PC-3 (cell line): ENCODE results near the gene MAB21L4. TPM values are rescaled to one million over a fixed set of nuclear protein-coding genes. Genes with fewer than 3 reads are reported as not detected.

Source experiments
- ATAC-seq: fragments of 200-7000 bp; cut with Tn5 transposase; 2 replicates; pipeline ENCODE4 v1.9.1; 2020; ENCODE audit warnings: mild to moderate bottlenecking, moderate library complexity
- BruUV-seq: library from RNA; stranded (reverse); fragments of 400-500 nt; replicated peaks from 2 replicates; lab custom pipeline; 2021; lab: Mats Ljungman, UMichigan
- CTCF ChIA-PET: fragments of 300-600 bp; sonication (Branson Sonifier 250); formaldehyde crosslinking; loops from one replicate; lab custom pipeline; 2022; ENCODE audit warnings: antibody characterized with exemption; lab: Charles Lee
- POLR2A ChIA-PET: fragments of 300-600 bp; sonication (Branson Sonifier 250); formaldehyde crosslinking; loops from one replicate; lab custom pipeline; 2022; ENCODE audit warnings: antibody characterized with exemption; ENCODE audit not compliant: unreplicated experiment; lab: Charles Lee
- DNase-seq: peaks from one replicate; pipeline ENCODE4 v3.0.0-alpha.2; 2015
- H2AFZ ChIP-seq: fragments of 300-600 bp; sonication (generic); 2 replicates; pipeline ENCODE4 v1.6.0; 2016; ENCODE audit warnings: antibody characterized with exemption, low read length
- H3F3A ChIP-seq: fragments of 300-600 bp; sonication (generic); one replicate; pipeline ENCODE4 v1.6.0; 2017; ENCODE audit warnings: antibody characterized with exemption, low read length, control low read depth, mild to moderate bottlenecking; ENCODE audit not compliant: unreplicated experiment
- H3K27ac ChIP-seq: fragments of 300-600 bp; sonication (generic); 2 replicates; pipeline ENCODE4 v1.5.1; 2016; ENCODE audit warnings: mild to moderate bottlenecking, low read length
- H3K27me3 ChIP-seq: fragments of 300-600 bp; sonication (generic); 2 replicates; pipeline ENCODE4 v1.6.1; 2016; ENCODE audit warnings: low read length, mixed read lengths
- H3K36me3 ChIP-seq: fragments of 300-600 bp; sonication (generic); 2 replicates; pipeline ENCODE4 v1.6.1; 2016; ENCODE audit warnings: low read depth, mixed run types, low read length, mixed read lengths
- H3K4me1 ChIP-seq: fragments of 300-600 bp; sonication (generic); 2 replicates; pipeline ENCODE4 v1.5.1; 2016; ENCODE audit warnings: low read length; ENCODE audit not compliant: insufficient read depth
- H3K4me2 ChIP-seq: fragments of 300-600 bp; sonication (generic); 2 replicates; pipeline ENCODE4 v1.6.0; 2016; ENCODE audit warnings: low read length
- H3K4me3 ChIP-seq: fragments of 300-600 bp; sonication (generic); 2 replicates; pipeline ENCODE4 v1.5.1; 2016; ENCODE audit warnings: mild to moderate bottlenecking, low read length, mixed read lengths
- H3K79me2 ChIP-seq: fragments of 300-600 bp; sonication (generic); 2 replicates; pipeline ENCODE4 v1.6.1; 2017; ENCODE audit warnings: low read length, mixed read lengths
- H3K9ac ChIP-seq: fragments of 300-600 bp; sonication (generic); 2 replicates; pipeline ENCODE4 v1.6.0; 2016; ENCODE audit warnings: mild to moderate bottlenecking, low read length
- H3K9me2 ChIP-seq: fragments of 300-600 bp; sonication (generic); replicated peaks from 2 replicates; pipeline ENCODE4 v1.6.1; 2016; ENCODE audit warnings: mixed run types, low read length, mixed read lengths
- H3K9me3 ChIP-seq: fragments of 300-600 bp; sonication (generic); 2 replicates; pipeline ENCODE4 v1.6.1; 2016; ENCODE audit warnings: low read length, mixed read lengths
- H4K20me1 ChIP-seq: fragments of 300-600 bp; sonication (generic); 2 replicates; pipeline ENCODE4 v1.6.1; 2016; ENCODE audit warnings: low read length, mixed read lengths
- CTCF ChIP-seq: fragments of 300-600 bp; sonication (generic); conservative IDR thresholded peaks from 2 replicates; pipeline ENCODE4 v1.5.1; 2017; ENCODE audit warnings: antibody characterized with exemption, low read depth, mild to moderate bottlenecking, low read length
- EZH2 ChIP-seq: fragments of 300-600 bp; sonication (generic); IDR thresholded peaks from one replicate; pipeline ENCODE4 v1.6.1; 2017; ENCODE audit warnings: antibody characterized with exemption, mild to moderate bottlenecking, low read length; ENCODE audit not compliant: unreplicated experiment
- EZH2phosphoT487 ChIP-seq: fragments of 300-600 bp; sonication (generic); IDR thresholded peaks from 2 replicates; pipeline ENCODE4 v1.6.1; 2018; ENCODE audit warnings: mild to moderate bottlenecking, antibody characterized with exemption, low read length, borderline replicate concordance
- intact Hi-C: fragments of 100-400 bp; cut with micrococcal nuclease; formaldehyde crosslinking; loops from 2 replicates; pipeline ENCODE4 v1.9.0; 2023
- total RNA-seq: library from RNA; depleted of rRNA; stranded (reverse); fragments of >200 nt; gene quantifications from 2 replicates; pipeline ENCODE4 v1.2.3, GENCODE V29; 2014

Gene MAB21L4
- total RNA-seq, 1 experiment from 2014 or later = 1.0 TPM

- H4K20me1 ChIP-seq = no peaks in the 10 kb centered on the region
- no peaks in the 10 kb centered on the region for H3F3A ChIP-seq
- H2AFZ ChIP-seq = no peak overlapping the region
- H3K9me2 ChIP-seq = no peaks in the 10 kb centered on the region
- ChIA-PET CTCF (no interaction called here), POLR2A (no interaction called here)
- BruUV-seq = no TSS peak
- H3K79me2 ChIP-seq = no peaks in the 10 kb centered on the region
- no peak for TF ChIP-seq CTCF
- TF ChIP-seq EZH2 = no peak
- no peak for TF ChIP-seq EZH2phosphoT487
- peaks cover 12% of the 10 kb centered on the region for H3K4me1 ChIP-seq
- ATAC-seq (no peak), DNase-seq (no peak)
- H3K27ac ChIP-seq = no peak overlapping the region
- H3K4me2 ChIP-seq = no peak overlapping the region
- no peaks in the 10 kb centered on the region for H3K27me3 ChIP-seq
- H3K9ac ChIP-seq = no peak overlapping the region
- no peaks in the 10 kb centered on the region for H3K36me3 ChIP-seq
- H3K4me3 ChIP-seq = no peak overlapping the region
- no peaks in the 10 kb centered on the region for H3K9me3 ChIP-seq
- intact Hi-C loops = loop anchor here (10.0 kb wide), 2 partner anchors 79 to 309 kb away; partner anchors contain the start of gene SNED1
Measured at GRCh38 chr2:240915526-240916341, 19.8 kb upstream of the MAB21L4 start.

GRCh38 chr2:240914645-240915525, 18.9 kb upstream of the MAB21L4 start:
- Histone ChIP-seq H4K20me1 (no peaks in the 10 kb centered on the region), H3K4me2 (no peak overlapping the region), H2AFZ (0 out of 2 replicates have a peak overlapping the region, but pooled peaks have one; percentile 61), H3K9ac (no peak overlapping the region), H3F3A (no peaks in the 10 kb centered on the region), H3K27ac (no peak overlapping the region), H3K4me3 (no peak overlapping the region), H3K79me2 (no peaks in the 10 kb centered on the region), H3K36me3 (no peaks in the 10 kb centered on the region), H3K9me2 (no peaks in the 10 kb centered on the region), H3K9me3 (no peaks in the 10 kb centered on the region), H3K4me1 (peaks cover 12% of the 10 kb centered on the region), H3K27me3 (no peaks in the 10 kb centered on the region)
- DNase-seq (no peak), ATAC-seq (no peak)
- no peak for TF ChIP-seq EZH2
- peak; percentile 33; the same call in 1 of the 2 replicates for TF ChIP-seq CTCF
- TF ChIP-seq EZH2phosphoT487 = no peak
- BruUV-seq = no TSS peak
- ChIA-PET CTCF (no interaction called here), POLR2A (no interaction called here)
- intact Hi-C loops = loop anchor here (10.0 kb wide), 2 partner anchors 80 to 310 kb away; partner anchors contain the start of gene SNED1
